ENCODE results near the gene TICAM1. TPM values are rescaled to one million over a fixed set of nuclear protein-coding genes. Genes with fewer than 3 reads are reported as not detected.
"Not testable (repeated sequence)": the region's sequence is repeated elsewhere in the genome, so short reads cannot be mapped to it uniquely, and the experiment has no call there.

TICAM1 gene
- total and polyA plus RNA-seq, 10 of the 15 experiments (the other 5 are each of a cell fraction or from before 2014, with no cell fraction given) = 0.31 to 31.1 (median 5.3) TPM

- ChIA-PET CTCF (interaction anchor here (0.7 to 10.7 kb wide), 4 partner anchors 9 to 55 kb away, joined by 3 to 346 read pairs (median 6); no protein-coding TSS in a partner anchor), POLR2A (interaction anchor here (0.6 kb wide), 1 partner anchor 88 kb away, joined by 3 read pairs; no protein-coding TSS in a partner anchor), SMC1A (ENCODE audit: uncharacterized antibody, unreplicated experiment) (interaction anchor here (13.9 kb wide), 1 partner anchor 45 kb away, joined by 176 read pairs; no protein-coding TSS in a partner anchor)
- H4K20me1 ChIP-seq (ENCODE audit: control insufficient read depth, insufficient read depth); ATAC-seq; RAD21 ChIA-PET (ENCODE audit: unreplicated experiment); H3K9me3 ChIP-seq (replicated peaks; ENCODE audit: control insufficient read depth, insufficient read depth, low read length); H3K4me2 ChIP-seq (ENCODE audit: control insufficient read depth, insufficient read depth); BruUV-seq (replicated peaks); intact Hi-C loops (cut with micrococcal nuclease; ENCODE audit: unreplicated experiment); H2AFZ ChIP-seq (ENCODE audit: control insufficient read depth, low read depth, low read length); H3K79me2 ChIP-seq (ENCODE audit: control insufficient read depth, insufficient read depth, low read length); FAIRE-seq; H3K9ac ChIP-seq (ENCODE audit: control insufficient read depth, insufficient read depth, low read length); in situ Hi-C loops (cut with MboI); DNase-seq (ENCODE audit: low read depth, low spot score); H3K27ac ChIP-seq (ENCODE audit: control insufficient read depth, insufficient read depth); H3K4me3 ChIP-seq; H3K4me1 ChIP-seq (ENCODE audit: control insufficient read depth, insufficient read depth, low read length); H3K27me3 ChIP-seq (replicated peaks in 1 of 2; ENCODE audit: control insufficient read depth in 2 of 2, insufficient read depth in 2 of 2, low read length in 1 of 2): not testable (repeated sequence)
- WGBS (ENCODE audit: insufficient coverage, insufficient replicate concordance, low lambda C conversion rate, missing lambda C conversion rate) = 97% methylated on average over 12 of the region's 12 CpGs
- peaks cover 10 to 12% of the 10 kb centered on the region in 2 experiments; a peak in 3 of 4 replicates for H3K36me3 ChIP-seq (ENCODE audit: control insufficient read depth in 2 of 2, insufficient read depth in 2 of 2, low read length in 1 of 2)
Measured at GRCh38 chr19:4856468-4856867, 25.0 kb upstream of the TICAM1 start.

- H2AFZ ChIP-seq (ENCODE audit: control insufficient read depth, low read depth, low read length); ATAC-seq; intact Hi-C loops (cut with micrococcal nuclease; ENCODE audit: unreplicated experiment); H3K9ac ChIP-seq (ENCODE audit: control insufficient read depth, insufficient read depth, low read length); H4K20me1 ChIP-seq (ENCODE audit: control insufficient read depth, insufficient read depth); H3K4me2 ChIP-seq (ENCODE audit: control insufficient read depth, insufficient read depth); H3K79me2 ChIP-seq (ENCODE audit: control insufficient read depth, insufficient read depth, low read length); H3K4me3 ChIP-seq; DNase-seq (ENCODE audit: low read depth, low spot score); H3K27me3 ChIP-seq (replicated peaks in 1 of 2; ENCODE audit: control insufficient read depth in 2 of 2, insufficient read depth in 2 of 2, low read length in 1 of 2); H3K27ac ChIP-seq (ENCODE audit: control insufficient read depth, insufficient read depth); BruUV-seq (replicated peaks); H3K9me3 ChIP-seq (replicated peaks; ENCODE audit: control insufficient read depth, insufficient read depth, low read length); FAIRE-seq; H3K36me3 ChIP-seq (ENCODE audit: control insufficient read depth in 2 of 2, insufficient read depth in 2 of 2, low read length in 1 of 2): not testable (repeated sequence)
- H3K4me1 ChIP-seq (ENCODE audit: control insufficient read depth, insufficient read depth, low read length) = peaks cover 28% of the 10 kb centered on the region
- WGBS (ENCODE audit: insufficient coverage, insufficient replicate concordance, low lambda C conversion rate, missing lambda C conversion rate) = 86% methylated on average over 8 of the region's 8 CpGs
- CTCF ChIA-PET = interaction anchor here (1.4 to 10.7 kb wide), 3 partner anchors 11 to 58 kb away, joined by 6 to 346 read pairs (median 7); no protein-coding TSS in a partner anchor
- POLR2A ChIA-PET = interaction anchor here (0.6 to 1.1 kb wide), 6 partner anchors 9 to 1118 kb away, joined by 3 to 6 read pairs (median 4); no protein-coding TSS in a partner anchor
- in situ Hi-C loops (cut with MboI) = loop anchor here (5.0 kb wide), 1 partner anchor 46 kb away; no protein-coding TSS in a partner anchor
- RAD21 ChIA-PET (ENCODE audit: unreplicated experiment) = interaction anchor here (1.3 to 7.6 kb wide), 2 partner anchors 42 to 177 kb away, joined by 4 to 158 read pairs; no protein-coding TSS in a partner anchor
- SMC1A ChIA-PET (ENCODE audit: uncharacterized antibody, unreplicated experiment) = interaction anchor here (0.8 to 13.9 kb wide), 4 partner anchors 9 to 58 kb away, joined by 3 to 176 read pairs (median 14); no protein-coding TSS in a partner anchor
Measured at GRCh38 chr19:4853506-4853905, 22.0 kb upstream of the TICAM1 start.
